HepG2 (cell line): Measurements from ENCODE around the gene PRR22.

Experiments used
- CREB1 ChIP-seq, 2 experiments: fragments of 450-650 bp in 1 of 2; IDR thresholded peaks; 2 replicates each; pipeline ENCODE4 v1.6.1; 2016 to 2017; ENCODE audit warnings: control low read depth in 1 of 2, mild to moderate bottlenecking in 1 of 2, missing compliant biosample characterization in 1 of 2, missing genetic modification characterization in 1 of 2
- CTCF ChIP-seq: sonication (generic); formaldehyde crosslinking; IDR thresholded peaks from 2 replicates; pipeline ENCODE4 v1.5.0; 2020; ENCODE audit warnings: mild to moderate bottlenecking, missing genetic modification reagents, moderate library complexity
- GABPA ChIP-seq, 2 experiments: IDR thresholded peaks; 2 replicates each; pipeline ENCODE4 v1.6.1; 2011 to 2016; ENCODE audit warnings: low read depth in 2 of 2, low read length in 1 of 2, missing biosample characterization in 1 of 2, missing genetic modification characterization in 1 of 2
- MTA1 ChIP-seq: sonication (generic); formaldehyde crosslinking; IDR thresholded peaks from 2 replicates; pipeline ENCODE4 v1.4.0; 2020; ENCODE audit warnings: missing genetic modification reagents, mild to moderate bottlenecking, borderline replicate concordance
- NFYB ChIP-seq: sonication (generic); formaldehyde crosslinking; IDR thresholded peaks from 2 replicates; pipeline ENCODE4 v1.4.0; 2020; ENCODE audit warnings: missing genetic modification reagents
- NR2F6 ChIP-seq, 2 experiments: IDR thresholded peaks; 2 replicates each; pipeline ENCODE4 v1.6.1; 2016; ENCODE audit warnings: antibody characterized with exemption in 1 of 2, mild to moderate bottlenecking in 1 of 2
- ONECUT2 ChIP-seq: sonication (generic); formaldehyde crosslinking; IDR thresholded peaks from 2 replicates; pipeline ENCODE4 v1.4.0; 2020; ENCODE audit warnings: missing genetic modification reagents
- POLR2A ChIP-seq, 2 experiments: IDR thresholded peaks; 2 replicates each; pipeline ENCODE4 v1.6.1; 2011; ENCODE audit warnings: low read depth in 2 of 2, low read length in 2 of 2, mild to moderate bottlenecking in 1 of 2, moderate library complexity in 1 of 2; ENCODE audit not compliant: insufficient read depth in 1 of 2
- POLR2AphosphoS5 ChIP-seq: IDR thresholded peaks from 2 replicates; pipeline ENCODE4 v1.6.1; 2012; ENCODE audit warnings: low read depth, low read length
- TCF12 ChIP-seq, 2 experiments: fragments of 450-650 bp in 1 of 2; sonication (generic) in 1 of 2; formaldehyde crosslinking in 1 of 2; IDR thresholded peaks; 2 replicates each; pipeline versions ENCODE4 v1.6.1 to v1.8.0; 2017 to 2022; ENCODE audit warnings: antibody characterized with exemption in 1 of 2, mild to moderate bottlenecking in 1 of 2, missing genetic modification reagents in 1 of 2, moderate library complexity in 1 of 2
- ZKSCAN1 ChIP-seq: fragments of 150-350 bp; IDR thresholded peaks from 2 replicates; pipeline ENCODE4 v1.6.1; 2014; ENCODE audit warnings: low read length
- ZNF274 ChIP-seq: sonication (generic); formaldehyde crosslinking; IDR thresholded peaks from 2 replicates; pipeline ENCODE4 v1.5.1; 2020; ENCODE audit warnings: mild to moderate bottlenecking, missing genetic modification reagents
- ZSCAN30 ChIP-seq: sonication (generic); formaldehyde crosslinking; IDR thresholded peaks from 2 replicates; pipeline ENCODE4 v1.5.0; 2020; ENCODE audit warnings: mild to moderate bottlenecking, missing genetic modification reagents
- TF ChIP-seq, protein P1 (sequence below), 2 experiments: sonication (generic) in 1 of 2; formaldehyde crosslinking in 1 of 2; IDR thresholded peaks; 2 replicates each; pipeline versions ENCODE4 v1.5.1 to v1.6.1; 2011 to 2020; ENCODE audit warnings: borderline replicate concordance in 1 of 2, low read depth in 1 of 2, low read length in 1 of 2, mild to moderate bottlenecking in 1 of 2, missing genetic modification reagents in 1 of 2, moderate library complexity in 1 of 2

- TF ChIP-seq POLR2A (IDR thresholded peaks at IDR 0.05; ENCODE audit: insufficient read depth in 1 of 2, low read depth in 2 of 2, low read length in 2 of 2) (no peak), CREB1 (IDR thresholded peaks at IDR 0.05) (no peak), CREB1 (CRISPR knock-in tag; IDR thresholded peaks at IDR 0.05) (no peak), CTCF (CRISPR knock-in tag) (no peak), POLR2AphosphoS5 (no peak), NR2F6 (IDR thresholded peaks at IDR 0.05) (no peak), NR2F6 (CRISPR knock-in tag; IDR thresholded peaks at IDR 0.05) (no peak), TCF12 (IDR thresholded peaks at IDR 0.05) (no peak), TCF12 (CRISPR knock-in tag; IDR thresholded peaks at IDR 0.05) (no peak), ZNF274 (CRISPR knock-in tag) (no peak), ZSCAN30 (CRISPR knock-in tag) (no peak), NFYB (CRISPR knock-in tag) (no peak), ONECUT2 (no peak), ZKSCAN1 (no peak), MTA1 (CRISPR knock-in tag) (no peak), GABPA (IDR thresholded peaks at IDR 0.05; ENCODE audit: low read depth, low read length) (no peak), GABPA (CRISPR knock-in tag; IDR thresholded peaks at IDR 0.05; ENCODE audit: low read depth) (no peak)
- TF ChIP-seq, protein P1, sequence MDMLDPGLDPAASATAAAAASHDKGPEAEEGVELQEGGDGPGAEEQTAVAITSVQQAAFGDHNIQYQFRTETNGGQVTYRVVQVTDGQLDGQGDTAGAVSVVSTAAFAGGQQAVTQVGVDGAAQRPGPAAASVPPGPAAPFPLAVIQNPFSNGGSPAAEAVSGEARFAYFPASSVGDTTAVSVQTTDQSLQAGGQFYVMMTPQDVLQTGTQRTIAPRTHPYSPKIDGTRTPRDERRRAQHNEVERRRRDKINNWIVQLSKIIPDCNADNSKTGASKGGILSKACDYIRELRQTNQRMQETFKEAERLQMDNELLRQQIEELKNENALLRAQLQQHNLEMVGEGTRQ (IDR thresholded peaks at IDR 0.05; ENCODE audit: low read depth, low read length), result no peak
- TF ChIP-seq, protein P1 (CRISPR knock-in tag; IDR thresholded peaks at IDR 0.05; ENCODE audit: borderline replicate concordance), result no peak
Measured at GRCh38 chr19:5824751-5825150, 40.2 kb upstream of the PRR22 start.
